H1 (cell line): Measurements from ENCODE around the gene SHISA9. TPM values are rescaled to one million over a fixed set of nuclear protein-coding genes. Genes with fewer than 3 reads are reported as not detected.

Experiments used
- CHD7 ChIP-seq: fragments of 300-600 bp; sonication (generic); IDR thresholded peaks from 2 replicates; pipeline ENCODE4 v1.7.1; 2012; ENCODE audit warnings: low read length, moderate library complexity, mild to moderate bottlenecking, inconsistent platforms; ENCODE audit not compliant: insufficient replicate concordance
- EGR1 ChIP-seq: IDR thresholded peaks from 2 replicates; pipeline ENCODE4 v1.6.1; 2011; ENCODE audit warnings: low read depth, low read length, borderline replicate concordance
- SIN3A ChIP-seq, 2 experiments: IDR thresholded peaks in 1 of 2; conservative IDR thresholded peaks in 1 of 2; 2 replicates each; pipeline ENCODE4 v1.6.1; 2011 to 2012; ENCODE audit warnings: low read length in 2 of 2, improper control_type of control experiment in 1 of 2, low read depth in 1 of 2, mild to moderate bottlenecking in 1 of 2
- TCF12 ChIP-seq: IDR thresholded peaks from 2 replicates; pipeline ENCODE4 v1.6.1; 2011; ENCODE audit warnings: low read depth, mild to moderate bottlenecking, low read length
- polyA plus RNA-seq, 7 experiments: library from polyadenylated mRNA; depleted of rRNA in 3 of 7; stranded (reverse) in 5 of 7; unstranded in 2 of 7; fragments of >200 nt in 5 of 7; fragments of 200-250 nt in 2 of 7; gene quantifications; 1 replicate in 5 of 7; 2 replicates in 1 of 7; 4 replicates in 1 of 7; pipeline versions ENCODE4 v1.2.1 to v1.2.3, GENCODE V29; 2011 to 2013; ENCODE audit warnings: missing spikeins in 2 of 7, mixed read lengths in 2 of 7
- total RNA-seq: library from RNA; stranded (reverse); fragmentation: NEBNext Ultra II Directional; extraction: Animal tissue kit (Norgen Biotek cat#: 25700); gene quantifications from 2 replicates; pipeline ENCODE4 v1.2.1, GENCODE V29; 2021

SHISA9 gene
- total and polyA plus RNA-seq, 2 of the 8 experiments (the other 6 are each of a cell fraction or from before 2014, with no cell fraction given): 25.6 to 39.8 TPM

DNA sequence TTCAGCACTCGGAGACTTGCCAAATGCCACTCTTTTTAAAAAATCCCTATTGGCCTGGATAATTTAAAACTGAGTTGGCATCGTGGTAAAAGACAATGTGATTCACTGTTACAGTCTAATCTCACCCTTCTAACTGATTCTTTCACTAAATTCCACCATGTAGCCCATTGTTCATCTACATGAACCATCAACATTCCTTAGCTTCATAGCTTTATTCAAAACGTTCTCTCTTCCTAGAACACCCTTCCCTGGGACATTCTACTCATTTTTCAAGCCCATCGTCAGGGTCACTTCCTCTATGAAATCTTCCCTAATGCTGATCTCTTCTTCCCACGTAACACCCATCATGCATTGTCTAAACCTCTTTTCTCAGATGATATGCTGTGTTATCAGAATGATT is 15.7 kb upstream of the SHISA9 start (continued):
- no peak for TF ChIP-seq CHD7
- TF ChIP-seq SIN3A (conservative IDR thresholded peaks at IDR 0.05 in 1 of 2, IDR thresholded peaks at IDR 0.05 in 1 of 2; ENCODE audit: low read depth in 1 of 2, low read length in 2 of 2): no peak
- no peak for TF ChIP-seq TCF12
- no peak for TF ChIP-seq EGR1
